Measurements from ENCODE around the gene EIF3L.

Gene EIF3L

GRCh38 chr22:37819105-37819433 lies 30.1 kb upstream of the EIF3L start:
- TF ChIP-seq YY1 (IDR thresholded peaks at IDR 0.05; ENCODE audit: insufficient read depth, insufficient read length) (no peak), ZNF274 (IDR thresholded peaks at IDR 0.05; ENCODE audit: low read depth, low read length) (no peak)
- H3K27me3 ChIP-seq (ENCODE audit: insufficient read depth, insufficient read length) = peaks cover 27% of the 10 kb centered on the region
- peak overlapping the region; percentile 37 for H3K4me3 ChIP-seq (ENCODE audit: insufficient read length, low read depth)
- peak overlapping the region; percentile 75 for H3K9ac ChIP-seq (ENCODE audit: insufficient read length, low read depth)
- no peak for DNase-seq (ENCODE audit: low read depth, low spot score)
- H3K36me3 ChIP-seq (ENCODE audit: insufficient read depth, insufficient read length, low read length) = peaks cover 19% of the 10 kb centered on the region
- peaks cover 11% of the 10 kb centered on the region for H3K4me1 ChIP-seq (ENCODE audit: insufficient read depth, insufficient read length)
- no peaks in the 10 kb centered on the region for H3K9me3 ChIP-seq (ENCODE audit: insufficient read depth, low read length)

- no peak for TF ChIP-seq SUZ12 (IDR thresholded peaks at IDR 0.05; ENCODE audit: extremely low read depth, insufficient read depth, insufficient read length)
- TF ChIP-seq ZNF274 (IDR thresholded peaks at IDR 0.05; ENCODE audit: low read depth, low read length) = no peak
- no peak for TF ChIP-seq YY1 (IDR thresholded peaks at IDR 0.05; ENCODE audit: insufficient read depth, insufficient read length)
- peaks cover 12% of the 10 kb centered on the region for H3K36me3 ChIP-seq (ENCODE audit: insufficient read depth, insufficient read length, low read length)
- peaks cover 40% of the 10 kb centered on the region for H3K27me3 ChIP-seq (ENCODE audit: insufficient read depth, insufficient read length)
These were observed 28.9 kb upstream of the EIF3L start for GRCh38 chr22:37820350-37820749.

GRCh38 chr22:37822079-37822833 lies 27.0 kb upstream of the EIF3L start:
- peaks cover 45% of the 10 kb centered on the region for H3K27me3 ChIP-seq (ENCODE audit: insufficient read depth, insufficient read length)
- no peak overlapping the region for H3K4me3 ChIP-seq (ENCODE audit: insufficient read length, low read depth)
- no peaks in the 10 kb centered on the region for H3K36me3 ChIP-seq (ENCODE audit: insufficient read depth, insufficient read length, low read length)
- H3K4me1 ChIP-seq (ENCODE audit: insufficient read depth, insufficient read length) = peaks cover 13% of the 10 kb centered on the region
- DNase-seq (ENCODE audit: low read depth, low spot score) = no peak
- no peaks in the 10 kb centered on the region for H3K9me3 ChIP-seq (ENCODE audit: insufficient read depth, low read length)
- no peak for TF ChIP-seq SUZ12 (IDR thresholded peaks at IDR 0.05; ENCODE audit: extremely low read depth, insufficient read depth, insufficient read length)
- TF ChIP-seq ZNF274 (IDR thresholded peaks at IDR 0.05; ENCODE audit: low read depth, low read length) = no peak
- no peak for TF ChIP-seq YY1 (IDR thresholded peaks at IDR 0.05; ENCODE audit: insufficient read depth, insufficient read length)
- no peak overlapping the region for H3K9ac ChIP-seq (ENCODE audit: insufficient read length, low read depth)

More at GRCh38 chr22:37820350-37820749, 28.9 kb upstream of the EIF3L start:
- no peak for DNase-seq (ENCODE audit: low read depth, low spot score)
- H3K9me3 ChIP-seq (ENCODE audit: insufficient read depth, low read length) = no peaks in the 10 kb centered on the region
- peak overlapping the region; percentile 21 for H3K9ac ChIP-seq (ENCODE audit: insufficient read length, low read depth)
- no peak overlapping the region for H3K4me3 ChIP-seq (ENCODE audit: insufficient read length, low read depth)
- H3K4me1 ChIP-seq (ENCODE audit: insufficient read depth, insufficient read length) = peaks cover 12% of the 10 kb centered on the region

- Histone ChIP-seq H3K9me3 (ENCODE audit: insufficient read depth, low read length) (no peaks in the 10 kb centered on the region), H3K4me3 (ENCODE audit: insufficient read length, low read depth) (no peak within 1 kb of the TSS), H3K27me3 (ENCODE audit: insufficient read depth, insufficient read length) (peaks cover 45% of the 10 kb centered on the region), H3K36me3 (ENCODE audit: insufficient read depth, insufficient read length, low read length) (no peaks in the 10 kb centered on the region), H3K9ac (ENCODE audit: insufficient read length, low read depth) (no peak within 1 kb of the TSS), H3K4me1 (ENCODE audit: insufficient read depth, insufficient read length) (peaks cover 12% of the 10 kb centered on the region)
- TF ChIP-seq ZNF274 (IDR thresholded peaks at IDR 0.05; ENCODE audit: low read depth, low read length) = no peak
- TF ChIP-seq YY1 (IDR thresholded peaks at IDR 0.05; ENCODE audit: insufficient read depth, insufficient read length) = no peak
- no peak for TF ChIP-seq SUZ12 (IDR thresholded peaks at IDR 0.05; ENCODE audit: extremely low read depth, insufficient read depth, insufficient read length)
- DNase-seq (ENCODE audit: low read depth, low spot score) = no peak
These were observed 25.9 kb upstream of the EIF3L start, which contains the start of gene GALR3 for GRCh38 chr22:37823134-37823985. GALR3 (plus strand) TSS chr22:37823382; CDS start chr22:37823407, 25 bp downstream.

- Histone ChIP-seq H3K4me3 (ENCODE audit: insufficient read length, low read depth) (peak overlapping the region; percentile 36), H3K36me3 (ENCODE audit: insufficient read depth, insufficient read length, low read length) (peaks cover 7% of the 10 kb centered on the region), H3K27me3 (ENCODE audit: insufficient read depth, insufficient read length) (peaks cover 33% of the 10 kb centered on the region), H3K9me3 (ENCODE audit: insufficient read depth, low read length) (no peaks in the 10 kb centered on the region), H3K9ac (ENCODE audit: insufficient read length, low read depth) (peak overlapping the region; percentile 79), H3K4me1 (ENCODE audit: insufficient read depth, insufficient read length) (peaks cover 11% of the 10 kb centered on the region)
- TF ChIP-seq YY1 (IDR thresholded peaks at IDR 0.05; ENCODE audit: insufficient read depth, insufficient read length) (no peak), SUZ12 (IDR thresholded peaks at IDR 0.05; ENCODE audit: extremely low read depth, insufficient read depth, insufficient read length) (no peak), ZNF274 (IDR thresholded peaks at IDR 0.05; ENCODE audit: low read depth, low read length) (no peak)
- no peak for DNase-seq (ENCODE audit: low read depth, low spot score)
These were observed 24.3 kb upstream of the EIF3L start for GRCh38 chr22:37824674-37825641.

- peaks cover 26% of the 10 kb centered on the region for H3K36me3 ChIP-seq (ENCODE audit: insufficient read depth, insufficient read length, low read length)
- H3K27me3 ChIP-seq (ENCODE audit: insufficient read depth, insufficient read length) = peaks cover 28% of the 10 kb centered on the region
- no peaks in the 10 kb centered on the region for H3K9me3 ChIP-seq (ENCODE audit: insufficient read depth, low read length)
- no peak for DNase-seq (ENCODE audit: low read depth, low spot score)
- H3K9ac ChIP-seq (ENCODE audit: insufficient read length, low read depth) = no peak overlapping the region
- TF ChIP-seq YY1 (IDR thresholded peaks at IDR 0.05; ENCODE audit: insufficient read depth, insufficient read length) (no peak), ZNF274 (IDR thresholded peaks at IDR 0.05; ENCODE audit: low read depth, low read length) (no peak), SUZ12 (IDR thresholded peaks at IDR 0.05; ENCODE audit: extremely low read depth, insufficient read depth, insufficient read length) (no peak)
- peaks cover 9% of the 10 kb centered on the region for H3K4me1 ChIP-seq (ENCODE audit: insufficient read depth, insufficient read length)
- H3K4me3 ChIP-seq (ENCODE audit: insufficient read length, low read depth) = no peak overlapping the region
These were observed 22.2 kb upstream of the EIF3L start for GRCh38 chr22:37827056-37827455.

Data from NT2/D1 (cell line).